Activated naive CD8-positive, alpha-beta T cell treated with anti-CD3 and anti-CD28 coated beads, Interleukin-2, amount 50 U/mL, for 24 hours (primary cell): Measurements from ENCODE around the gene AKT2.

Source experiments
- ATAC-seq: fragments of 150-1000 bp; cut with Tn5 transposase; one replicate; pipeline ENCODE4 v1.10.0; 2021
- DNase-seq: peaks from one replicate; pipeline ENCODE4 v3.0.0; 2021
- H3K27ac Mint-ChIP-seq: one replicate; pipeline ENCODE4 v1.8.0; 2021; ENCODE audit warnings: mild to moderate bottlenecking, mixed read lengths
- H3K27me3 Mint-ChIP-seq: one replicate; pipeline ENCODE4 v1.8.0; 2021; ENCODE audit warnings: mixed read lengths
- H3K36me3 Mint-ChIP-seq: one replicate; pipeline ENCODE4 v1.8.0; 2021; ENCODE audit warnings: low read depth, mixed read lengths
- H3K4me1 Mint-ChIP-seq: one replicate; pipeline ENCODE4 v1.8.0; 2021; ENCODE audit warnings: mixed read lengths
- H3K4me3 Mint-ChIP-seq: one replicate; pipeline ENCODE4 v1.8.0; 2021; ENCODE audit warnings: mild to moderate bottlenecking, moderate library complexity, mixed read lengths
- H3K9me3 Mint-ChIP-seq: one replicate; pipeline ENCODE4 v1.8.0; 2021; ENCODE audit warnings: mixed read lengths

The AKT2 gene

GRCh38 chr19:40313229-40313983 lies 28.3 kb upstream of the AKT2 start:
- Mint-ChIP-seq H3K27me3 (no peaks in the 10 kb centered on the region), H3K36me3 (peaks cover 2% of the 10 kb centered on the region), H3K9me3 (no peaks in the 10 kb centered on the region), H3K4me3 (no peak overlapping the region), H3K27ac (no peak overlapping the region), H3K4me1 (no peaks in the 10 kb centered on the region)
- no peak for DNase-seq
- ATAC-seq, result no peak

- no peaks in the 10 kb centered on the region for H3K4me1 Mint-ChIP-seq
- DNase-seq (no peak), ATAC-seq (no peak)
- H3K27ac Mint-ChIP-seq, result no peak overlapping the region
- H3K27me3 Mint-ChIP-seq, result no peaks in the 10 kb centered on the region
- peaks cover 2% of the 10 kb centered on the region for H3K36me3 Mint-ChIP-seq
- H3K4me3 Mint-ChIP-seq, result no peak overlapping the region
- no peaks in the 10 kb centered on the region for H3K9me3 Mint-ChIP-seq
These were observed 27.4 kb upstream of the AKT2 start for GRCh38 chr19:40312533-40312932.

GRCh38 chr19:40309666-40310065 lies 24.5 kb upstream of the AKT2 start:
- Mint-ChIP-seq H3K36me3 (no peaks in the 10 kb centered on the region), H3K27ac (no peak overlapping the region), H3K9me3 (no peaks in the 10 kb centered on the region), H3K4me1 (no peaks in the 10 kb centered on the region), H3K4me3 (no peak overlapping the region), H3K27me3 (no peaks in the 10 kb centered on the region)
- no peak for ATAC-seq
- DNase-seq, result no peak

- Mint-ChIP-seq H3K27ac (no peak overlapping the region), H3K36me3 (no peaks in the 10 kb centered on the region), H3K4me3 (no peak overlapping the region), H3K4me1 (no peaks in the 10 kb centered on the region), H3K27me3 (no peaks in the 10 kb centered on the region), H3K9me3 (no peaks in the 10 kb centered on the region)
- DNase-seq, result peak; percentile 78
- ATAC-seq, result no peak
These were observed 20.3 kb upstream of the AKT2 start for GRCh38 chr19:40305403-40305802.

GRCh38 chr19:40304306-40304705 lies 19.2 kb upstream of the AKT2 start:
- Mint-ChIP-seq H3K4me3 (no peak overlapping the region), H3K9me3 (no peaks in the 10 kb centered on the region), H3K27ac (no peak overlapping the region), H3K27me3 (no peaks in the 10 kb centered on the region), H3K36me3 (no peaks in the 10 kb centered on the region), H3K4me1 (no peaks in the 10 kb centered on the region)
- no peak for DNase-seq
- no peak for ATAC-seq

- ATAC-seq, result no peak
- H3K4me1 Mint-ChIP-seq, result no peaks in the 10 kb centered on the region
- H3K36me3 Mint-ChIP-seq, result no peaks in the 10 kb centered on the region
- no peaks in the 10 kb centered on the region for H3K9me3 Mint-ChIP-seq
- H3K27ac Mint-ChIP-seq, result no peak overlapping the region
- H3K4me3 Mint-ChIP-seq, result no peak overlapping the region
- no peaks in the 10 kb centered on the region for H3K27me3 Mint-ChIP-seq
- DNase-seq, result no peak
These were observed 18.6 kb upstream of the AKT2 start for GRCh38 chr19:40303765-40304164.

- no peaks in the 10 kb centered on the region for H3K4me1 Mint-ChIP-seq
- H3K4me3 Mint-ChIP-seq, result no peak overlapping the region
- no peaks in the 10 kb centered on the region for H3K36me3 Mint-ChIP-seq
- ATAC-seq, result no peak
- H3K27me3 Mint-ChIP-seq, result no peaks in the 10 kb centered on the region
- H3K27ac Mint-ChIP-seq, result no peak overlapping the region
- no peaks in the 10 kb centered on the region for H3K9me3 Mint-ChIP-seq
- DNase-seq, result no peak
These were observed 17.3 kb upstream of the AKT2 start for GRCh38 chr19:40302224-40303011.

- no peak for ATAC-seq
- no peak for DNase-seq
- Mint-ChIP-seq H3K27ac (no peak overlapping the region), H3K27me3 (no peaks in the 10 kb centered on the region), H3K36me3 (no peaks in the 10 kb centered on the region), H3K9me3 (no peaks in the 10 kb centered on the region), H3K4me3 (no peak overlapping the region), H3K4me1 (no peaks in the 10 kb centered on the region)
These were observed 15.5 kb upstream of the AKT2 start for GRCh38 chr19:40300668-40301067.

- H3K27me3 Mint-ChIP-seq, result no peaks in the 10 kb centered on the region
- no peaks in the 10 kb centered on the region for H3K36me3 Mint-ChIP-seq
- DNase-seq (no peak), ATAC-seq (no peak)
- no peaks in the 10 kb centered on the region for H3K4me1 Mint-ChIP-seq
- no peak overlapping the region for H3K4me3 Mint-ChIP-seq
- no peaks in the 10 kb centered on the region for H3K9me3 Mint-ChIP-seq
- H3K27ac Mint-ChIP-seq, result no peak overlapping the region
These were observed 12.9 kb upstream of the AKT2 start for GRCh38 chr19:40298026-40298425.

GRCh38 chr19:40294560-40294959 lies 9.4 kb upstream of the AKT2 start:
- DNase-seq (no peak), ATAC-seq (no peak)
- Mint-ChIP-seq H3K9me3 (no peaks in the 10 kb centered on the region), H3K27me3 (no peaks in the 10 kb centered on the region), H3K4me1 (no peaks in the 10 kb centered on the region), H3K4me3 (no peak overlapping the region), H3K36me3 (no peaks in the 10 kb centered on the region), H3K27ac (no peak overlapping the region)

GRCh38 chr19:40286971-40287421 lies 1.9 kb upstream of the AKT2 start:
- H3K9me3 Mint-ChIP-seq, result no peaks in the 10 kb centered on the region
- H3K4me1 Mint-ChIP-seq, result peaks cover 38% of the 10 kb centered on the region

GRCh38 chr19:40286235-40286970 lies 1.3 kb upstream of the AKT2 start:
- H3K9me3 Mint-ChIP-seq, result no peaks in the 10 kb centered on the region
- H3K36me3 Mint-ChIP-seq, result peaks cover 6% of the 10 kb centered on the region
- ATAC-seq, result no peak
- peak overlapping the region; percentile 98 for H3K27ac Mint-ChIP-seq
- no peak for DNase-seq
- peak overlapping the region; percentile 97 for H3K4me3 Mint-ChIP-seq
- peaks cover 43% of the 10 kb centered on the region for H3K4me1 Mint-ChIP-seq
- H3K27me3 Mint-ChIP-seq, result peaks cover 2% of the 10 kb centered on the region

More at GRCh38 chr19:40286971-40287421, 1.9 kb upstream of the AKT2 start:
- ATAC-seq (no peak), DNase-seq (no peak)
- Mint-ChIP-seq H3K36me3 (peaks cover 4% of the 10 kb centered on the region), H3K4me3 (peak overlapping the region; percentile 97), H3K27ac (peak overlapping the region; percentile 98), H3K27me3 (peaks cover 2% of the 10 kb centered on the region)

GRCh38 chr19:40285353-40286234 lies 449 bp upstream of the AKT2 start:
- H3K27me3 Mint-ChIP-seq, result peaks cover 2% of the 10 kb centered on the region
- peaks cover 7% of the 10 kb centered on the region for H3K36me3 Mint-ChIP-seq
- H3K27ac Mint-ChIP-seq, result peak overlapping the region; percentile 98
- H3K4me1 Mint-ChIP-seq, result peaks cover 50% of the 10 kb centered on the region
- DNase-seq, result peak; percentile 97
- no peaks in the 10 kb centered on the region for H3K9me3 Mint-ChIP-seq
- peak overlapping the region; percentile 97 for H3K4me3 Mint-ChIP-seq
- ATAC-seq, result peak; percentile 92

GRCh38 chr19:40284251-40284500 lies 969 bp downstream of the AKT2 start:
- Mint-ChIP-seq H3K4me3 (peak overlapping the region; percentile 97), H3K9me3 (no peaks in the 10 kb centered on the region), H3K27ac (peak overlapping the region; percentile 96), H3K4me1 (peaks cover 61% of the 10 kb centered on the region), H3K27me3 (peaks cover 2% of the 10 kb centered on the region), H3K36me3 (peaks cover 9% of the 10 kb centered on the region)
- no peak for DNase-seq
- ATAC-seq, result no peak
